IPS DF 19.7 (cell line): Measurements from ENCODE around the gene ACBD3.

Experiments used
- DNase-seq: peaks from one replicate; pipeline ENCODE4 v3.0.0-alpha.2; 2013; ENCODE audit warnings: low read depth, low spot score

ACBD3 gene

DNA sequence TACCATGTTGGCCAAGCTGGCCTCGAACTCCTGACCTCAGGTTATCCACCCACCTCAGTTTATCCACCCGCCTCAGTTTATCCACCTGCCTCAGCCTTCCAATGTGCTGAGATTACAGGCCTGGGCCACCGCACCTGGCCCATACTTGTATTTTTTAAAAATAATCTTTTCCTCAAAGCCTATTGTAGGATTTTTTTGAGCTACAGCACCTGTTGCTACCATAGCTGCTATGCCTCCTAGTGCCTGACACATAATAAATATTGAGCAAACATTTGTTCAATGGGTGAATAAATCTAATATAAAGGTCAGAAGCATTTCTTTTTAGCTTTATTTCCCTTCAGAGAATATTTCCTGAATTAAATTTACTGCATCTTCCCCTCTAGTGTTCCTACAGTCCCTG lies 15.7 kb upstream of the ACBD3 start:
- no peak for DNase-seq

DNA sequence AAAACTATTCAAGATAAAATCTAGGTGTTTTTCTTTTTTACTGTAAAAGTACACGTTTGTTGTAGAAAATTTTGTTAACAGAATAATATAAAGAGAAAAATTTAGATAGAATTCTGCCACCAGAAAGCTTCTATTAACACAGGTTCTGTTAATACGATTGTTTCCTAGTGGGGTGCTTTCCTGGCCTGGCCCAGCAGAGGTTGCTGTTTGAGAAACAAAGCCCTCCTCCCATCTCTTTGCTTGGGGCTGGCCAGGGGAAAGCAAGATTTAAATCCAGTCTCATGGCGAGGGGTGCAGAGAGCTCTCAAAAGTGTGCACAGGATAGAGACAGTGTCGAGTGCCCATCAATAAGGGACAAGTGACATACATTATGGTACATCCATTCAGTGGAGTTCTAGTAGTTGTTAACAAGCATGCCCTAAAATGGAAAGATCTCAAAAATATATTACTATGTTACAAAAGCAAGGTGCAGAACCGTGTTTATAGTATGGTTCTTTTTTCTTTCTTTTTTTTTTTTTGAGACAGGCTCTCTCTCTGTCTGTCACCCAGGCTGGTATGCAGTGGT lies 14.6 kb upstream of the ACBD3 start:
- no peak for DNase-seq

DNA sequence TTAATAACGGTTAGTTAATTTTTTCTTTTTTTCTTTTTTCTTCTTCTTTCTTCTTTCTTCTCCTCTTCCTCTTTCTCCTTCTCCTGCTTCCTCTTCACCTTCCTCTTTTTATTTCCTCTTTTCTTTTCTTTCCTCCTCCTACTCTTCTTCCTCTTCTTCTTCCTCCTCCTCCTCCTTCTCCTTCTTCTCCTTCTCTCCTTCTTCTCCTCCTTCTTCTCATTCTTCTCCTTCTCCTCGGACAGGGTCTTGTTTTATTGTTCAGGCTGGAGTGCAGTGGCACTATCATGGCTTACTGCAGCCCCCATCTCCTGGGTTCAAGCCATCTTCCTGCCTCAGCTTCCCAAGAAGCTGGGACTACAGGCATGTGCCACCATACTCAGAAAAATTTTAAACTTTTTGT lies 13.4 kb upstream of the ACBD3 start:
- no peak for DNase-seq

DNA sequence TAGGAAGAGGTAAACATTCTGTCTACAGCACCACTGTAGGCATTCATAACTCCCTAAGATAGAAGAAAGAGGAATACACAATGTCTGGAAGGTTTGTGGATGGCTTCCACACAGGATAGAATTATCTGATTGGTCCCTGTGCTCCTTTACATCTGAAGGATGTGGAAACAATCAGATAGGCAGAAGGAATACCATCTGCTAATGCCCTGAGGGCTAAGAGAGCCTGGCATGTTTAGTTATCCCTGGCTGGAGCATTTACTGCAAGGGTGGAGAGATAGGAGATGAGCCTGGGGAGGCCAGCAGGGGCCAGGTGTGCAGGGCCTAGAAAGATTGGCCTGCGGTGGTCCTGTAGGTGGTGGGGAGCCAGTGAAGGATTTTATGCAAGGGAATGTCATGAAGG lies 8.6 kb upstream of the ACBD3 start:
- no peak for DNase-seq

DNA sequence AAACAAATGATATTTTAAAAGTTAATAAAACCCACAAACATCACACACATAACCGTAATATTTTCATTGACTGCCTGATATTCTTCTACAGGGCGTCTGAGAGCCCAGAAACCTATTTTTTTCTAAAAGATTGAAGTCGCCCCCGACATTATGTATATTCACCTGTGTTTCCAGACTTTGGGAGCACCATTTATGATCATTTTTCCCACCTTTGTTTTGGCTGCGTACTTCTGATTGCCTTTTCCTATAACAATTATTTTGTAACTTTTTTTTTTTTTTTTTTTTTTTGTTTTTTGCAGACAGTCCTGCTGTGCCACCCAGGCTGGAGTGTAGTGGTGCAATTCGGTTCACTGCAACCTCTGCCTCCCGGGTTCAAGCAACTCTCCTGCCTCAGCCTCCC lies 839 bp upstream of the ACBD3 start:
- no peak for DNase-seq

DNA sequence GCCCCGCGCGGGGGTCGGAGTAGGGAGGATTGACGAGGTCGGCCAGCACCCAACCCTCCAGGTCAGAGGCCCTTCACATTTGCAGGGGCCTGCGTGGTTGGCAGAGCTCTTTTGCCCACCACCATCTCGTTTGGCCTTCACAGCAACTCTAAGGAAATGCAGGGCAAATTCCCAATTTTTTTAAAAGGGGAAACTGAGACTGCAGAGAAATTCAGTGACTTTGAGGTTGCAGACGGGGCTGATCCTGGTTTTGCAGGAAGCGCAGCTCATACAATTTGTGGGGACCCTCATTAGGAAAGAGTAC lies 430 bp upstream of the ACBD3 start:
- DNase-seq = no peak

DNA sequence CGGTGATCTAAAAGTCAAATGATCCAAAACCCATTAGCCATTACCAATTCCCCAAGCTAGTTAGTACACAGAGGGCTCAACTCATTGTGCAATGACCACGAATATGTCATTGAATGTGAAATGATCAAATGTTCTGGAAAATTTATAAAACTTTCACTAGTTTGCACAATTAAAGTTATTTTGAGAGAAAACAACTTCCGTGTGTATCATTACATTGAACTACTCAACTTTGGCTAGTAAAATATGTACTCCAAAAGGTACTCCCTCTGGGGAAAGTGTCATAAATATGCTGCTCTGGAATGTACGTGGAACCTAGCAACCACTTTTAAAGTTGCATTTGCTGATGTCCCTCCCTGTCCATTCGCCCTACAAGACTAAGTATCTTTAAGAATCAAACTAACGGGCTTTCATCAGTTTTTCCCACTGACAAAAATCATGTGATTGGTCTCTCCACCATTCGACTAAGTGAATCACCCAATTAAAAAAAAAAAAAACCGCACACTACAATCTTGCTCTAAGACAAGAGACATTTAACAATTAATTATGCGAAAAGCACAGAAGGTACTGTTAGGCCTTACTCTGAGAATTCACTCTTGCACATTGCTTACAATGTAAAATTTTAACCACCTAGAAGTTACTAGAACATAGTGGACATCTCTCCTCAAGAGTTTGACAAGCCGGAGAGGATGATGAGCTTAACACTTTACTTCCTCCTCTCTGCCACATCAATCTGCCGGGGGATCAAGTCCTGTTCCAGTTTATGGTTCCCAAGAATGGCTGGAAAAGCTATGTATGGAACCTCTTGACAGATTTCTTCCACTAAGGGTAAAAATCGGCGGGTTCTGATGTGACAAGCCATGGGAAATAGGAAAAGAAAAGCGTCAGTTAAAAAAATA lies 1.2 kb downstream of the ACBD3 start:
- no peak for DNase-seq

DNA sequence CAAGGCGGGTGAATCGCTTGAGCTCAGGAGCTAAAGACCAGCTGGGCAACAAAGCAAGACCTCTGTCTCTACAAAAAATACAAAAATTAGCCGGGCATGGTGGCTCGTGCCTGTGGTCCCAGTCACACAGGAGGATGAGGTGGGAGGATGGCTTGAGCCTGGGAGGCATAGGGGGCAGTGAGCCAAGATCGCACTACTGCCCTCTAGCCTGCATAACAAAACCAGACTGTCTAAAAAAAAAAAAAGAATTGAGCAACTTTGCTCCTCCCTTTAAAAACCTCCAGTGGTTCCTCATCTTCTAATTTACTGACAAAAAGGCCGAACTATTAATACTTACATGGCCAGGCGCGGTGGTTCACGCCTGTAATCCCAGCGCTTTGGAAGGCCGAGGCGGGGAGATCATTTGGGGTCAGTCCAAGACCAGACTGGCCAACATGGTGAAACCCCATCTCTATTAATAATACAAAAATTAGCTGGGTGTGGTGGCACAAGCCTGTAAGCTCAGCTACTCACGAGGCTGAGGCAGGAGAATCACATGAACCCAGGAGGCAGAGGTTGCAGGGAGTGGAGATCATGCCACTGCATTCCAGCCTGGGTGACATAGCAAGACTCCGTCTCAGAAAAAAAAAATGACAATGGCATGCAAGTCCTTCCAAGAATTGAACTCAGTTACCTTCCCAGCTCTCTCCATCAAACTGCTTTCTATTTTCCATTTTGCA lies 4.4 kb downstream of the ACBD3 start:
- DNase-seq = no peak

DNA sequence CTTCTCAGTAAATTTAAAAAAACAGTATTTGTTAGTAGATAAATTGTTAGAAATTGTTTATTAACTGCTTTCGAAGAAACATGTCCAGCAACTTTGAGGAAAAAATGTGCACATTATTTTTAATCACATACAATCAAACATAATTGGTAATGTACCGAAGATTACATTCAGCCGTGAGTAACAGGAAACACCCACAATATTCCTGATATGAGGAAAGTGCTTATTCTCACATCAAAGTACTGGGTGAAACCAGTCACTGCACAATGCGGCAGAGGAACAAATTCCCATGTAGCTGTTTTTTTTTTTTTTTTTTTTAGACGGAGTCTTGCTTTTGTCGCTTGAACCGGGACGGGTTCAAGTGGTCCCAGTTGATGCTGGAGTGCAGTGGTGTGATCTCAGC lies 9.7 kb downstream of the ACBD3 start:
- no peak for DNase-seq

DNA sequence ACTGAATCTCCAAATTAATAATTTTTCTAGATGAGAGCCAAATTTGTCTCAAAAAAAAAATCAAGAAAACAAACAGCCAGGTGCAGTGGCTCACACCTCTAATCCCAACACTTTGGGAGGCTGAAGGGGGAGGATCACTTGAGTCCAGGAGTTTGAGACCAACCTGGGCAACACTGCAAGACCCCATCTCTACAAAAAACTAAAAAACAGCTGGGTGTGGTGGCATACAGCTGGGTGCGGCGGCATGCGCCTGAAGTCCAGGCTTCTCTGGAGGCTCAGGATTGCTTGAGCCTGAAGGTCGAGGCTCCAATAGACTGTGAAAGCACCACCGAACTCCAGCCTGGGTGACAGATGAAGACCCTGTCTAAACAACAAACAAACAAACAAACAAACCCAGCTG lies 14.0 kb downstream of the ACBD3 start:
- DNase-seq = no peak

DNA sequence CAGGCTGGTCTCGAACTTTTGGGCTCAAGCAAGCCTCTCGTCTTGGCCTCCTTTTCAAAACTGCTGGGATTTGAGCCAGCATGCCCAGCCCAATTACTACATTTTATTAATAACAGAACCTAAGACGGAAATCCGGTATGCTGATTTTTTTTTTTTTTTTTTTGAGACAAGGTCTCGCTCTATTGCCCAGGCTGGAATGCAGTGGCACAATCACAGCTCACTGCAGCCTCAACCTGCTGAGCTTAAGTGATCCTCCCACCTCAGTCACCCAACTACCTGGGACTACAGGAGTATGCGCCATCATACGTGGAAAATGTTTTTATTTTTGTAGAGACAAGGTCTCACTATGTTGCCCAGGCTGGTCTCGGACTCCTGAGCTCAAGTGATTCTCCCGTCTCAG lies 20.2 kb downstream of the ACBD3 start:
- no peak for DNase-seq

DNA sequence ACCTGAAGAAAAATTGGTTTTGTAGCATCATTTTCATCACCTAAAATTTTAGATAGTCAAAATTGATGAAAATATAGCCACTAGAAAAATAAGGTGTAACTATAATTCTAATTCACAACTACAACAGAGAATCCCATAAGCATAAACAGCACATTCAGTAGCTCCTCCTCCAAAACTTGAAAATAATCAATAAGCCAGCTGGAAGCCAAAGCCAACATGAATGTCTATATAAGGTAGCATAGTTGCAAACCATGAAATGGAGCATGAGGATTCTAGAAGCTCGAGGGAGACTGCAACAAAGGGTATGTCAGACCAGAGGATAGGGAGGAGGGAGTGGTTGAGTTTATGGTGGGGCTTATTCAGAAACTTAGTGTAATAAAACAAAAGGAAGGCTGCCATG lies 22.4 kb downstream of the ACBD3 start:
- DNase-seq = no peak

DNA sequence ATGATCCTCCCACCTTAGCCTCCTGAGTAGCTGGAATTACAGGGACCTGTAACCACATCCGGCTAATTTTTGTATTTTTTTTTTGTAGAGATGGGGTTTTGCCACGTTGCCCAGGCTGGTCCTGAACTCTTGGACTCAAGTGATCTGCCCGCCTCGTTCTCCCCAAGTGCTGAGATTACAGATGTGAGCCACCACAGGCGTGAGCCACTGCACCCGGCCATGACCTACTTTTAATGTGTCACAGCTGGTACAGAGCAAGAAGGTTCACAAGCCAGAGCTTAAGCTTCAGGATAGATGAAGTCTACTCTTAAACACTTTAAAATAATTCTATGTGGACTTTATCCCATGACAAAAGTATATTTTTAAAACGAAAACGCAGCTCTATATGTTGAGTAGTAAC lies 23.6 kb downstream of the ACBD3 start:
- no peak for DNase-seq

DNA sequence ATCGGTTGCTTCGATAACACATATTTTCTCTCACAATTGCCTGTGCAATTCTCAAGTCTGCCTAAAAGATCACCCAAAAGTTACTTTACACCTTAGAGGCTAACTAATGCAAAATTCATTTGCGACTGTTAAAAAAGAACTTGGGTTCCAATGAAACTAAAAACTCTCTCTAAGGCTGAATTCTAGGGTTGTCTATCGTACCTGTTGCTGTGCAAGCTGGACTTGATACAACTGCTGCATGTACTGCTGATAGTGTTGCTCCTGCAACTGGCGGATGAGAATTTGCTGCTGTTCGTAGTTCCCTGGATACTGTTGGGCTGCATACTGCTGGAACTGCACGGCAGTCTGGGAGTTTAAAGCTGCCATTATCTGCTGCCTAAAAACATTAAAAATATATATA lies 27.6 kb downstream of the ACBD3 start:
- DNase-seq = no peak

DNA sequence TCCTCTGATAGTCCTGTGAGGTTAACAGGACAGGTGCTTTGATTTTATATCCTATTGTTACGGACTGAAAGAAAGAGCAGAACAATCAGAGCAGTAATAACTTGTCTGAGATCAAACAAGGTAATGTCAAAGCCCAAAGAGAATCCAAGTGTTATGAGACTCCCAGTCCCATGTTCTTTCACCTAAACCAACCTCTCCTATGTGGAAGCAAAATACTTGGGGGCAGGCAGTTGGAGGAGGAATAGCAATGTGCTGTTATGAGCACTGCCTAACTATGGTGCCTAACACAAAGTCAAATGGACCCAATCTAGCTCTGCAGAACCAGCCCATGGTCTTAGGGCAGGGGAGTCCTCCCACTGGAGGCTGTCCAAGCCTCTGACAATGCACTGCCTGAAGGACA lies 28.1 kb downstream of the ACBD3 start:
- DNase-seq = no peak

DNA sequence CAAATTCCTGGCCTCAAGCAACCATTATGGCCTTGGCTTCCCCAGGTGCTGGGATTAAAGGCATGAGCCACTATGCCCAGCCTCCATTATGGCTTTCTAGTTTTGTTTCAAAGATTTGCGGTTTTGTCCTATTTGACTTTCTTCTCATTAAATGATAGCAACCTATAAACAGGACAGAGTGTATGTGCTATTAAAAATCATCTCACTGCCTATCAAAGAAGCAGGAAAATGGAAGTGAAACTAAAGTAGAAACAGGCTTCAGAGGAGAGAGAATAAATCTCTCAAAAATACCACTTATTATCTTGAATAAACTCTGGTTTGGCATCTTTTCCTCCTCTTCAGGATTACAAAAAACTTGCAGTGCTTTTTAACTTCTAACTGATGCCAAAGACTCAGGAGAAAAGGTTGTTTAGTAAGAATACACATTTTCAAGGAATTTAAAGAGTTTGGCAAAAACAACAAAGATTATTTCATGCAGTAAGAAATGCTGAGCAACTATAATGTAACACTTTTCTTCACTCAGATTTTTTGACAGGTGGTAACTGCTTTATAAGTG lies 28.7 kb downstream of the ACBD3 start:
- no peak for DNase-seq

DNA sequence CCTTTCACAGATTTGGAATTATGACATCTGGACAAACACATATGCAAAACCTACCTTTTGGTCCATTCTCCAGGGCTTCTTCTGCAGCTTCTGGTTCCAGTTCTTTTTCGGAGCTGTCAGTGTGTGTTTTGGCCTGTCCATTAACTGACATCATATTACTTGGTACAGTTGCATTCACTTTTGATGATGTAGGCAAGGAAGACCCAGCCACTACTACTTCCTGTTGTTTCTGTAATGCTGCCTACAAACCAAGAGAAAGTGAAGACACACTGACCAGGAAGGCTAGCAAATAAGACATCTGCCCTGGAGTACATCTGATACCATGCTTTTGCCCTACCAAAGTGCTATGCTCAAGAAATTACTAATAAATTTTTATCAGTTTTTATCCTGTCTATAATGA lies 31.9 kb downstream of the ACBD3 start:
- no peak for DNase-seq

DNA sequence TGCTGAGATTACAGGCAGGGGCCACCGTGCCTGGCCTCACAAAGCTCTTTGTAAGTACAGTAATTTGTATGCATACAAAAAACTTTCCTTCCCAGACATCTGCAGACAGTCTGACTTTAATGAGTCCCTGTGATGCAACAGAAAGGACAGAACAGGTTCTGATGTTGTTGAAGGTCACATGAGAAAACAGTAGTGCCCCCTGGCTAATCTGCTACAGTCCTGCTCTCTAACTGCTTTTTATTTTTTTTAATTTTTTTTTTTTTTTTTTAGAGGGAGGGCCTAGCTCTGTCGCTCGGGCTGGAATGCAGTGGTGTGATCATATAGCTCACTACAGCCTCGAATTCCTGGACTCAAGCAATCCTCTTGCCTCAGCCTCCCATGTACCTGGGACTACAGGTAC lies 36.7 kb downstream of the ACBD3 start:
- DNase-seq = no peak

DNA sequence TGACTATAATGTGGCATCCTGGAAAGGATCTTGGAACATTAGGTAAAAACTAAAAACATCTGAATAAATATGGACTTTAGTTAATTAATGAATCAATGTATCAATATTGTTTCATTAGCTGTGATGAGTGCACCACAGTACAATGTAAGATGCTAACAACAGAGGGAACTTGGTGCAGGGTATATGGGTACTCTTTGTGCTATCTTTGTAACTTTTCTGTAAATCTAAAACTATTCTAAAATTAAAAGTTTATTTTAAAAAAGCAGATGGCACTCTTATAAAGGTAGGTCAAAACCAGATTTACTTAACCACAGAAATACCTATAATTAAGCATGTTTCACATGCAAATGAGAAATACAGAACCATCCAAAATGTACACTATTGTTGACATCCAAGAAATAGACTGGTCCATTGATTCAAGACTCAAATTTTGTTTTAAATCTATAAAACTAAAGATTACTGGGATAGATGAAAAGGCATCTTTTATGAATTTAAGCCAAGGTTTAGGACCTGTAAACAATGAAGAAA lies 38.4 kb downstream of the ACBD3 start:
- no peak for DNase-seq

DNA sequence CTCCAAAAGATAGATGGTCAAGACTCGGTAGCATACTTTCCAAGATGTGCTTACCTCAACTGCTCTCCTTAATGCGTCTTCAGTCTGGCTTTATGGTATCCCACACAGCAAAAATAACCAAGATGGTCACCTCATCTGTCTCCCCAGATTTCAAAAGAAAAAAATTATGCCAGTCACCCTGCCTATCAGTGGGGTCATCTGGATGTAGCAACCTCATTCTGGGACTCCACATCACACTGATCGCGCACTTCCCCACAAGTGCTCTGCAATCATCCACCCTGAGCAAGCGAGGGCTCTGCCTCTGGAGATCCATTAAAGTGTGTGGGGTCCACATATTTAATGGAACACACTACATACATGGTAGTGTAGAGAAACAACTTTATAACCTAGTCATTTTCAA lies 42.5 kb downstream of the ACBD3 start:
- no peak for DNase-seq

DNA sequence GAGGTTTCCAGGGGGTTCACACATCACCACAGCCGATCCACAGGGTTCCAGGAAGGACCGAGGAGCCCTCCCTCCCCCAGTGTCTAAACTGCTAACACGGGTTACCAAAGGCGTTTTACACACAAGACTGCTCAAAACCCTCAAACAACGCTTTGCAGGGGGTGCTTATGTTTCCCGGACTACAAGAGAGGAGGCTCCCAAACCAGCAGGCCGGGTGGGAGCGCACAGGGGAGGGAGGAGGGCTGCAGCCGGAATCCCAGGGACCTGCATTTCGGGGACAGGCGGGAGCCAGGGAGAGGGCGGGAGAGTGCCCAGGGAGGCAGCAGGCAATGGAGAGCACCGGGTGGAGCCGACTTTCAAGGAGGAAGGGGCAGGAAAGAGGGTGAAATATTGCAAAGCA lies 50.8 kb downstream of the ACBD3 start:
- DNase-seq = no peak

DNA sequence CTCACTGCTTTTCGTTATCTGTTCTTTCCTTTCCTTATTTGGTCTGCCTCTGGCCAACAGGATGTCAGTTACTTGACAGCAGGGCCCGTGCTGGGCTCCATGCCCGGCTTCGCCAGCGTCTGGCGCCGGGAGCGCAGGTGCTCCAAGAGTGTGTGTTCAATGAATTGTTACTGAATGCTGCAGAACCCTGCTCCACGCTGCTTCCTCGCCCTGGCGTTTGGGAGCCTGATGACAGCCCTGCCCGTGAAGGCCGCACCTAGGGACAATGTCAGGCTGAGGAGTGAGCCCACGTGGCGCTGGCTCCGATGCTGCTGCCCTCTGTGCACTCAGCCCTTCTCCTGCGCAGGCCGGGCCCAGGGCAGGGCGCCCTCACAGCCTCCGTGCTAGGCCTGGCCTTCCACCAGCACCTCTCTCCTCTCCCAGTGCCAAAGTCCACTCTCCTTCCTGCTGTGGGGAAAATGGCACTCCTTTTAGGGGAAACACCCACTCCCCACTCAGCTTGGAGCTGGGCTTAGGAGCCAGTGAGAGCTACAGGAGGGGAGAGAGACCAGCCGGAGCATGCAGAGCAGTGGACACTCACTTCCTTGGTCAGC lies 51.4 kb downstream of the ACBD3 start:
- no peak for DNase-seq
